K562 (cell line): ENCODE results near the gene CCDC15. TPM values are rescaled to one million over a fixed set of nuclear protein-coding genes. Genes with fewer than 3 reads are reported as not detected.

Source experiments
- ATAC-seq: fragments of 200-7000 bp; cut with Tn5 transposase; 3 replicates; pipeline ENCODE4 v1.9.1; 2020; ENCODE audit warnings: moderate library complexity
- BruUV-seq: library from RNA; stranded (reverse); fragments of 400-500 nt; replicated peaks from 2 replicates; lab custom pipeline; 2021; lab: Mats Ljungman, UMichigan
- CTCF ChIA-PET: fragments of 300-600 bp; formaldehyde crosslinking; extraction: SDS; loops from one replicate; lab custom pipeline; 2021; ENCODE audit warnings: low intra/inter-chr PET ratio; lab: Yijun Ruan, JAX
- POLR2A ChIA-PET: fragments of 300-600, 350-650 bp; sonication (Branson Sonifier 250); formaldehyde crosslinking; extraction: SDS; loops from one replicate; lab custom pipeline; 2021; ENCODE audit warnings: antibody characterized with exemption, inconsistent platforms; lab: Yijun Ruan, JAX
- DNase-seq, 4 experiments: peaks; one replicate each; pipeline versions ENCODE4 v3.0.0 to v3.0.0-alpha.2; 2011 to 2018; ENCODE audit warnings: low spot score in 3 of 4, mixed read lengths in 3 of 4; ENCODE audit errors: extremely low read depth in 1 of 4
- FAIRE-seq: peaks from 2 replicates; lab custom pipeline; 2011; peaks lifted over from hg19 to GRCh38; lab: Jason Lieb, UNC
- H2AFZ ChIP-seq: 2 replicates; pipeline ENCODE4 v1.6.0; 2011; ENCODE audit warnings: low read depth, low read length, control low read depth, inconsistent platforms
- H3K27ac ChIP-seq: fragments of 200-600 bp; 3 replicates; pipeline ENCODE4 v1.8.0; 2011; ENCODE audit warnings: low read depth, mild to moderate bottlenecking, control low read depth, inconsistent platforms, low read length, moderate library complexity, mixed read lengths; ENCODE audit errors: extremely low read depth
- H3K27me3 ChIP-seq, 2 experiments: fragments of 300-600 bp in 1 of 2; 2 replicates in 1 of 2; 3 replicates in 1 of 2; pipeline versions ENCODE4 v1.6.0 to v1.8.0; 2011; ENCODE audit warnings: inconsistent platforms in 2 of 2, low read length in 2 of 2, mild to moderate bottlenecking in 1 of 2, mixed read lengths in 1 of 2, moderate library complexity in 1 of 2; ENCODE audit not compliant: control insufficient read depth in 2 of 2, insufficient read depth in 2 of 2
- H3K36me3 ChIP-seq: fragments of 300-600 bp; 3 replicates; pipeline ENCODE4 v1.8.0; 2011; ENCODE audit warnings: mild to moderate bottlenecking, low read length, inconsistent platforms; ENCODE audit not compliant: control insufficient read depth, insufficient read depth
- H3K4me1 ChIP-seq, 2 experiments: fragments of 200-600 bp in 1 of 2; replicated peaks in 1 of 2; 2 replicates in 1 of 2; 3 replicates in 1 of 2; pipeline versions ENCODE4 v1.5.1 to v1.8.0; 2011; ENCODE audit warnings: inconsistent platforms in 2 of 2, low read length in 2 of 2, mild to moderate bottlenecking in 1 of 2, mixed read lengths in 1 of 2, moderate library complexity in 1 of 2; ENCODE audit not compliant: control insufficient read depth in 2 of 2, insufficient read depth in 2 of 2
- H3K4me2 ChIP-seq: 2 replicates; pipeline ENCODE4 v1.6.1; 2011; ENCODE audit warnings: low read length, control low read depth, inconsistent platforms, mixed read lengths; ENCODE audit not compliant: insufficient read depth
- H3K4me3 ChIP-seq: fragments of 200-600 bp; sonication (generic), shearing (Covaris generic); 2 replicates; pipeline ENCODE4 v1.5.1; 2016; ENCODE audit warnings: control low read depth, inconsistent platforms
- H3K79me2 ChIP-seq: fragments of 200-600 bp; 3 replicates; pipeline ENCODE4 v1.8.0; 2011; ENCODE audit warnings: low read length, inconsistent platforms; ENCODE audit not compliant: control insufficient read depth, insufficient read depth
- H3K9ac ChIP-seq, 2 experiments: 2 replicates each; pipeline versions ENCODE4 v1.6.0 to v1.6.1; 2011; ENCODE audit warnings: low read depth in 2 of 2, low read length in 2 of 2, control low read depth in 1 of 2, inconsistent platforms in 1 of 2, mild to moderate bottlenecking in 1 of 2, mixed read lengths in 1 of 2; ENCODE audit not compliant: insufficient read depth in 1 of 2
- H3K9me1 ChIP-seq: one replicate; pipeline ENCODE4 v1.6.0; 2011; ENCODE audit warnings: inconsistent platforms, mild to moderate bottlenecking, low read length, moderate library complexity; ENCODE audit not compliant: control insufficient read depth, insufficient read depth
- H3K9me3 ChIP-seq: replicated peaks from 2 replicates; pipeline ENCODE4 v1.5.1; 2011; ENCODE audit warnings: low read depth, low read length, inconsistent platforms; ENCODE audit not compliant: control insufficient read depth, insufficient read depth
- H4K20me1 ChIP-seq: replicated peaks from 2 replicates; pipeline ENCODE4 v1.6.1; 2011; ENCODE audit warnings: low read length, inconsistent platforms, mixed read lengths; ENCODE audit not compliant: control insufficient read depth, insufficient read depth
- PREB ChIP-seq: sonication (generic); formaldehyde crosslinking; IDR thresholded peaks from 2 replicates; pipeline ENCODE4 v1.8.1; 2023; ENCODE audit warnings: mild to moderate bottlenecking, missing genetic modification reagents
- ZNF146 ChIP-seq: IDR thresholded peaks from one replicate; pipeline ENCODE4 v1.6.1; 2018; ENCODE audit warnings: missing compliant biosample characterization; ENCODE audit not compliant: unreplicated experiment
- WGBS: fragments of 100-300 bp; shearing (Covaris generic); methylation state at CpG from one replicate; pipeline ENCODE4 v1.1.6; 2016; ENCODE audit warnings: low coverage, mixed read lengths; ENCODE audit not compliant: insufficient coverage; ENCODE audit errors: missing lambda C conversion rate; 5-methylcytosine and 5-hydroxymethylcytosine counted together
- in situ Hi-C: fragments of 300-500 bp; cut with MboI; formaldehyde crosslinking; loops from 4 replicates; pipeline ENCODE4 v1.15.0; 2018; ENCODE audit warnings: inconsistent platforms, mixed read lengths
- intact Hi-C: fragments of 100-400 bp; cut with micrococcal nuclease; formaldehyde crosslinking; loops from 2 replicates; pipeline ENCODE4 v1.14.2; 2022
- polyA plus RNA-seq, 8 experiments: library from polyadenylated mRNA; depleted of rRNA in 4 of 8; stranded (reverse) in 5 of 8; unstranded in 3 of 8; fragments of >200 nt; fragmentation: Nextera tagmentation in 2 of 8; fragmentation: Illumina TruSeq in 1 of 8; extraction: Ambion mirVana in 2 of 8; extraction: Trizol in 1 of 8; gene quantifications; 2 replicates each; pipeline versions ENCODE4 v1.2.1 to v1.2.3, GENCODE V29; 2011 to 2014; ENCODE audit warnings: inconsistent platforms in 1 of 8, missing spikeins in 1 of 8
- total RNA-seq, 7 experiments: library from RNA; depleted of rRNA in 6 of 7; stranded (reverse); fragments of >200 nt in 6 of 7; fragmentation: Illumina TruSeq in 2 of 7; extraction: Trizol in 2 of 7; gene quantifications; 2 replicates each; pipeline versions ENCODE4 v1.2.1 to v1.2.3, GENCODE V29; 2011 to 2021; ENCODE audit warnings: low replicate concordance in 1 of 7

The CCDC15 gene
- total and polyA plus RNA-seq, 9 of the 15 experiments (the other 6 are each of a cell fraction or from before 2014, with no cell fraction given), result 1.9 to 9.2 (median 3.9) TPM

GRCh38 chr11:125073616-125074483, 119.8 kb downstream of the CCDC15 start:
- ChIA-PET CTCF (interaction anchor here (0.8 kb wide), 1 partner anchor 112 kb away, joined by 3 read pairs; no protein-coding TSS in a partner anchor), POLR2A (no interaction called here)
- peak overlapping the region; percentile 24; the same call in 1 of the 2 replicates for H3K4me2 ChIP-seq
- TF ChIP-seq ZNF146 (no peak), PREB (CRISPR knock-in tag) (peak; percentile 15; the same call in 1 of the 2 replicates)
- ATAC-seq (no peak), FAIRE-seq (no peak), DNase-seq (no peak)
- no TSS peak for BruUV-seq
- intact Hi-C loops (loop anchor here (1.0 kb wide), 1 partner anchor 112 kb away; no protein-coding TSS in a partner anchor), in situ Hi-C loops (no loop called here)
- no peak overlapping the region for H3K4me3 ChIP-seq
- peaks cover 64% of the 10 kb centered on the region in 2 experiments for H3K4me1 ChIP-seq
- H3K9me1 ChIP-seq, result peaks cover 5% of the 10 kb centered on the region
- H3K9me3 ChIP-seq, result no peaks in the 10 kb centered on the region
- no peaks in the 10 kb centered on the region for H3K79me2 ChIP-seq
- no peaks in the 10 kb centered on the region for H3K27me3 ChIP-seq
- peak overlapping the region; percentile 64; the same call in 1 of the 2 replicates for H2AFZ ChIP-seq
- WGBS, result 89% methylated on average over 15 of the region's 19 CpGs
- no peak overlapping the region for H3K27ac ChIP-seq
- no peaks in the 10 kb centered on the region for H3K36me3 ChIP-seq
- no peaks in the 10 kb centered on the region for H4K20me1 ChIP-seq
- H3K9ac ChIP-seq, result peak overlapping the region in 1 of 2 experiments; percentile 64; a peak in 2 of 4 replicates
